ENCODE results near the gene KCNAB1. TPM values are rescaled to one million over a fixed set of nuclear protein-coding genes. Genes with fewer than 3 reads are reported as not detected.

KCNAB1 gene
- total and polyA plus RNA-seq, 2 of the 8 experiments (the other 6 are each of a cell fraction or from before 2014, with no cell fraction given) = 0.51 to 2.3 TPM

- no peaks in the 10 kb centered on the region for H3K36me3 ChIP-seq (ENCODE audit: control insufficient read depth in 2 of 4, insufficient read depth in 4 of 4, low read length in 3 of 4)
- H2AFZ ChIP-seq (ENCODE audit: low read length) = no peak overlapping the region
- H3K4me2 ChIP-seq (ENCODE audit: insufficient read depth in 1 of 2, low read depth in 2 of 2, low read length in 2 of 2) = no peak overlapping the region
- no peak overlapping the region for H4K91ac ChIP-seq (replicated peaks; ENCODE audit: insufficient read length, low read length)
- no peak overlapping the region for H2BK12ac ChIP-seq (ENCODE audit: low read depth, low read length)
- H2BK5ac ChIP-seq (ENCODE audit: low read depth, low read length) = no peak overlapping the region
- no peak overlapping the region for H3K14ac ChIP-seq (ENCODE audit: insufficient read length)
- H3K4ac ChIP-seq (replicated peaks; ENCODE audit: insufficient read length, low read depth, low read length) = no peak overlapping the region
- no peak overlapping the region for H3K56ac ChIP-seq (replicated peaks; ENCODE audit: insufficient read length, low read depth, low read length)
- H2BK15ac ChIP-seq (ENCODE audit: low read length) = no peak overlapping the region
- POLR2A ChIA-PET (ENCODE audit: partially characterized antibody) = no interaction called here
- no peak overlapping the region for H3K23ac ChIP-seq (ENCODE audit: insufficient read length)
- no peaks in the 10 kb centered on the region for H3K79me1 ChIP-seq (ENCODE audit: low read depth, low read length)
- H3K4me1 ChIP-seq (replicated peaks in 1 of 4; ENCODE audit: control insufficient read depth in 3 of 4, insufficient read depth in 4 of 4, low read length in 3 of 4) = no peaks in the 10 kb centered on the region
- H3K9me3 ChIP-seq (ENCODE audit: insufficient read depth in 2 of 2, low read depth in 1 of 2, low read length in 1 of 2) = no peaks in the 10 kb centered on the region
- no peak for TF ChIP-seq JUND (IDR thresholded peaks at IDR 0.05; ENCODE audit: low read length)
- no peak for TF ChIP-seq CBX8 (IDR thresholded peaks at IDR 0.05; ENCODE audit: borderline replicate concordance, low read depth, low read length)
- TF ChIP-seq SIN3A (conservative IDR thresholded peaks at IDR 0.05 in 1 of 2, IDR thresholded peaks at IDR 0.05 in 1 of 2; ENCODE audit: low read depth in 1 of 2, low read length in 2 of 2) = no peak
- TF ChIP-seq KDM4A (IDR thresholded peaks at IDR 0.05; ENCODE audit: low read depth, low read length, severe bottlenecking) = no peak
- no peak for TF ChIP-seq BCL11A (IDR thresholded peaks at IDR 0.05; ENCODE audit: low read depth in 2 of 2, low read length in 2 of 2)
- TF ChIP-seq GABPA (IDR thresholded peaks at IDR 0.05; ENCODE audit: borderline replicate concordance, insufficient read depth, low read length) = no peak
- TF ChIP-seq TAF1 (IDR thresholded peaks at IDR 0.05; ENCODE audit: low read depth, low read length) = no peak
- TF ChIP-seq POLR2A (IDR thresholded peaks at IDR 0.05; ENCODE audit: control extremely low read depth in 1 of 2, low read depth in 2 of 2, low read length in 2 of 2) = no peak
- no peak for TF ChIP-seq SIRT6 (IDR thresholded peaks at IDR 0.05; ENCODE audit: low read length)
- no peak for TF ChIP-seq CTBP2 (IDR thresholded peaks at IDR 0.05; ENCODE audit: borderline replicate concordance, insufficient read depth, insufficient read length, low read length)
- no peak for TF ChIP-seq TEAD4 (IDR thresholded peaks at IDR 0.05; ENCODE audit: low read depth, low read length)
- TF ChIP-seq USF2 (IDR thresholded peaks at IDR 0.05; ENCODE audit: low read length) = no peak
- no peak for TF ChIP-seq CHD2 (IDR thresholded peaks at IDR 0.05; ENCODE audit: low read length)
- no peaks in the 10 kb centered on the region for H4K20me1 ChIP-seq (replicated peaks in 1 of 2; ENCODE audit: control insufficient read depth in 1 of 2, insufficient read depth in 2 of 2, low read length in 2 of 2)
- H4K8ac ChIP-seq (ENCODE audit: extremely low read depth, insufficient read depth, low read length) = no peak overlapping the region
- no peak overlapping the region for H3K4me3 ChIP-seq (ENCODE audit: extremely low read depth in 1 of 4, insufficient read depth in 2 of 4, low read depth in 3 of 4, low read length in 4 of 4)
- no peaks in the 10 kb centered on the region for H3K27me3 ChIP-seq (replicated peaks in 1 of 4; ENCODE audit: control insufficient read depth in 3 of 4, extremely low read depth in 1 of 4, insufficient read depth in 3 of 4, low read length in 3 of 4)
- no peak overlapping the region for H2BK120ac ChIP-seq (replicated peaks; ENCODE audit: low read depth, low read length)
- H3K27ac ChIP-seq (ENCODE audit: low read depth, low read length) = no peak overlapping the region
- no peak overlapping the region for H4K5ac ChIP-seq (ENCODE audit: insufficient read length, low read depth, low read length)
- no peak overlapping the region for H2BK20ac ChIP-seq (ENCODE audit: low read length)
- no peak overlapping the region for H3K18ac ChIP-seq (ENCODE audit: extremely low read depth, low read length)
- H2AK5ac ChIP-seq (ENCODE audit: low read depth, low read length) = no peak overlapping the region
- H3K9ac ChIP-seq (replicated peaks in 1 of 4; ENCODE audit: extremely low read depth in 1 of 4, low read depth in 3 of 4, low read length in 3 of 4) = no peak overlapping the region
- CTCF ChIA-PET (ENCODE audit: partially characterized antibody) = interaction anchor here (1.5 to 15.1 kb wide), 4 partner anchors 18 to 321 kb away, joined by 5 to 228 read pairs (median 48); no protein-coding TSS in a partner anchor
- no peaks in the 10 kb centered on the region for H3K79me2 ChIP-seq (ENCODE audit: control insufficient read depth in 1 of 2, insufficient read depth in 2 of 2, low read length in 2 of 2)
- FAIRE-seq (no peak), DNase-seq (ENCODE audit: low read depth in 1 of 2, low spot score in 2 of 2) (no peak)
- 94% methylated on average over 3 of the region's 3 CpGs; no CpG with 5 or more reads in 1 of the 2 experiments for WGBS, 2 experiments (ENCODE audit: extremely low coverage in 1 of 2, insufficient coverage in 1 of 2, insufficient read length in 1 of 2, insufficient replicate concordance in 2 of 2, low coverage in 1 of 2, low lambda C conversion rate in 2 of 2, missing lambda C conversion rate in 1 of 2)
- no peaks in the 10 kb centered on the region for H3K23me2 ChIP-seq (ENCODE audit: low read depth, low read length)
Measured at GRCh38 chr3:156471431-156471830, 351.1 kb downstream of the KCNAB1 start.

Data from H1 (cell line).